ENCODE results near the gene ARHGAP21. TPM values are rescaled to one million over a fixed set of nuclear protein-coding genes. Genes with fewer than 3 reads are reported as not detected.

Gene ARHGAP21
- total RNA-seq, 3 donors from 2014 or later (not counting 1 experiment from before 2014, with no cell fraction given) = 30.9 to 45.8 (median 34.7) TPM

- no peaks in the 10 kb centered on the region for H3K27me3 Mint-ChIP-seq (ENCODE audit: low read depth in 2 of 2)
- no peaks in the 10 kb centered on the region for H3K27me3 ChIP-seq (ENCODE audit: control insufficient read depth, insufficient read depth, low read length)
- no peak overlapping the region for H3K27ac ChIP-seq (ENCODE audit: low read length)
- no peaks in the 10 kb centered on the region for H3K4me1 Mint-ChIP-seq
- ATAC-seq (peak in 1 of 3 donors; percentile 61), DNase-seq (peak in 1 of 2 donors; percentile 32)
- no peak overlapping the region for H3K27ac Mint-ChIP-seq
- H3K36me3 ChIP-seq (ENCODE audit: control insufficient read depth, insufficient read depth, low read length) = no peaks in the 10 kb centered on the region
- H3K4me1 ChIP-seq (ENCODE audit: control insufficient read depth, insufficient read depth, low read length) = no peaks in the 10 kb centered on the region
- no peak overlapping the region for H3K4me3 ChIP-seq (ENCODE audit: low read length)
- intact Hi-C loops (cut with micrococcal nuclease) = no loop called here
- H3K9me3 ChIP-seq (ENCODE audit: control insufficient read depth, insufficient read depth, low read length) = no peaks in the 10 kb centered on the region
- no peaks in the 10 kb centered on the region for H3K9me3 Mint-ChIP-seq
- no peaks in the 10 kb centered on the region for H3K36me3 Mint-ChIP-seq
- no peak for TF ChIP-seq CTCF (IDR thresholded peaks at IDR 0.05)
- H3K4me3 Mint-ChIP-seq = no peak overlapping the region
Measured at GRCh38 chr10:24645784-24646183, 77.9 kb downstream of the ARHGAP21 start.

- Histone ChIP-seq H3K9me3 (ENCODE audit: control insufficient read depth, insufficient read depth, low read length) (no peaks in the 10 kb centered on the region), H3K4me1 (ENCODE audit: control insufficient read depth, insufficient read depth, low read length) (no peaks in the 10 kb centered on the region), H3K36me3 (ENCODE audit: control insufficient read depth, insufficient read depth, low read length) (no peaks in the 10 kb centered on the region), H3K4me3 (ENCODE audit: low read length) (no peak overlapping the region), H3K27me3 (ENCODE audit: control insufficient read depth, insufficient read depth, low read length) (no peaks in the 10 kb centered on the region), H3K27ac (ENCODE audit: low read length) (no peak overlapping the region)
- Mint-ChIP-seq H3K27ac (no peak overlapping the region), H3K4me1 (no peaks in the 10 kb centered on the region), H3K27me3 (ENCODE audit: low read depth in 2 of 2) (no peaks in the 10 kb centered on the region), H3K36me3 (no peaks in the 10 kb centered on the region), H3K9me3 (no peaks in the 10 kb centered on the region), H3K4me3 (no peak overlapping the region)
- no peak for TF ChIP-seq CTCF (IDR thresholded peaks at IDR 0.05)
- no peak for DNase-seq
- no peak for ATAC-seq
- intact Hi-C loops (cut with micrococcal nuclease) = no loop called here
Measured at GRCh38 chr10:24645022-24645421, 78.7 kb downstream of the ARHGAP21 start.

GRCh38 chr10:24643679-24644209, 79.9 kb downstream of the ARHGAP21 start:
- H3K9me3 Mint-ChIP-seq = no peaks in the 10 kb centered on the region
- DNase-seq = no peak
- H3K4me1 Mint-ChIP-seq = no peaks in the 10 kb centered on the region
- WGBS (ENCODE audit: insufficient coverage) = 89% methylated on average over 6 of the region's 6 CpGs
- no peaks in the 10 kb centered on the region for H3K4me1 ChIP-seq (ENCODE audit: control insufficient read depth, insufficient read depth, low read length)
- intact Hi-C loops (cut with micrococcal nuclease) = loop anchor here (1.0 kb wide), 3 partner anchors 309 to 438 kb away; partner anchors contain the start of gene PRTFDC1
- no peak overlapping the region for H3K27ac Mint-ChIP-seq
- no peak for ATAC-seq
- H3K9me3 ChIP-seq (ENCODE audit: control insufficient read depth, insufficient read depth, low read length) = no peaks in the 10 kb centered on the region
- H3K27me3 ChIP-seq (ENCODE audit: control insufficient read depth, insufficient read depth, low read length) = no peaks in the 10 kb centered on the region
- no peak overlapping the region for H3K27ac ChIP-seq (ENCODE audit: low read length)
- H3K36me3 Mint-ChIP-seq = no peaks in the 10 kb centered on the region
- H3K4me3 Mint-ChIP-seq = no peak overlapping the region
- H3K36me3 ChIP-seq (ENCODE audit: control insufficient read depth, insufficient read depth, low read length) = no peaks in the 10 kb centered on the region
- TF ChIP-seq CTCF (IDR thresholded peaks at IDR 0.05) = no peak
- no peaks in the 10 kb centered on the region for H3K27me3 Mint-ChIP-seq (ENCODE audit: low read depth in 2 of 2)
- no peak overlapping the region for H3K4me3 ChIP-seq (ENCODE audit: low read length)

Data from natural killer cell (primary cell).